Upper lobe of right lung (tissue), 1 donor: ENCODE measurements around the gene PRDX4. TPM values are rescaled to one million over a fixed set of nuclear protein-coding genes. Genes with fewer than 3 reads are reported as not detected.

Experiments used
- ATAC-seq: fragments of 200-7000 bp; cut with Tn5 transposase; one replicate; pipeline ENCODE4 v1.9.1; 2020; ENCODE audit warnings: mild to moderate bottlenecking, moderate library complexity
- DNase-seq: peaks from one replicate; pipeline ENCODE4 v3.0.0-alpha.2; 2020
- H3K27ac ChIP-seq: fragments of 200-600 bp; one replicate; pipeline ENCODE4 v1.8.0; 2022
- H3K27me3 ChIP-seq: fragments of 200-600 bp; one replicate; pipeline ENCODE4 v1.8.0; 2022; ENCODE audit warnings: mild to moderate bottlenecking
- H3K36me3 ChIP-seq: fragments of 200-600 bp; one replicate; pipeline ENCODE4 v1.8.0; 2022
- H3K4me1 ChIP-seq: fragments of 200-600 bp; one replicate; pipeline ENCODE4 v1.8.0; 2022
- H3K4me3 ChIP-seq: fragments of 200-600 bp; one replicate; pipeline ENCODE4 v1.8.0; 2022; ENCODE audit warnings: mild to moderate bottlenecking
- H3K9me3 ChIP-seq: fragments of 200-600 bp; one replicate; pipeline ENCODE4 v1.8.0; 2022
- intact Hi-C: fragments of 100-400 bp; cut with DNase I; formaldehyde crosslinking; loops from one replicate; pipeline ENCODE4 v1.11.0; 2022
- total RNA-seq: library from RNA; stranded (reverse); fragmentation: NEBNext Ultra II Directional; extraction: Animal tissue kit (Norgen Biotek cat#: 25700); gene quantifications from one replicate; pipeline ENCODE4 v1.2.1, GENCODE V29; 2021
- TF ChIP-seq, protein P1 (sequence below): fragments of 200-600 bp; IDR thresholded peaks from one replicate; pipeline ENCODE4 v1.8.0; 2022; ENCODE audit warnings: antibody characterized with exemption
- donor health status: DM: no; HTN: yes; CAD: no; lungs with severe emphysema.

The PRDX4 gene
- total RNA-seq, 1 donor from 2014 or later, result 37.7 TPM

DNA sequence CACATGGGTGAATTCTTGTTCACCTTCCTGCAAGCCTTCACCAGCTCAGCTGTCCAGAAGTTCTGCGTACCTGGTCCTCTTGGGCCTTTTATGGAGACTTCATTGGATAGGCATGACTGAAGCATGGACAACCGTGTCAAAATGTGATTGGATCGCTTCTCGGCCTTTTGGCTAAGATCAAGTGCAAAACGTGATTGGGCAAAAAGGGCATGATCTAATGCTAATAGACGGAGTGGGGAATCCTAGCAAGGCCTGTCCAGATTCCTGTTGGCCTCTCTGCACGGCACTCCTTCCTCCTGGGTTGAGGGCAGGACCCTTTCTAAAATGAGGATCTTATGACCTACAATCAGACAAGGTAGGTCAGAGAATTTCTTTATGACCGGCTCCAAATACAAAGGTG lies 24.9 kb downstream of the PRDX4 start:
- ATAC-seq, result peak; percentile 21
- Histone ChIP-seq H3K9me3 (no peaks in the 10 kb centered on the region), H3K36me3 (no peaks in the 10 kb centered on the region), H3K4me3 (no peak overlapping the region), H3K27ac (no peak overlapping the region), H3K4me1 (no peaks in the 10 kb centered on the region), H3K27me3 (no peaks in the 10 kb centered on the region)
- TF ChIP-seq, protein P1, sequence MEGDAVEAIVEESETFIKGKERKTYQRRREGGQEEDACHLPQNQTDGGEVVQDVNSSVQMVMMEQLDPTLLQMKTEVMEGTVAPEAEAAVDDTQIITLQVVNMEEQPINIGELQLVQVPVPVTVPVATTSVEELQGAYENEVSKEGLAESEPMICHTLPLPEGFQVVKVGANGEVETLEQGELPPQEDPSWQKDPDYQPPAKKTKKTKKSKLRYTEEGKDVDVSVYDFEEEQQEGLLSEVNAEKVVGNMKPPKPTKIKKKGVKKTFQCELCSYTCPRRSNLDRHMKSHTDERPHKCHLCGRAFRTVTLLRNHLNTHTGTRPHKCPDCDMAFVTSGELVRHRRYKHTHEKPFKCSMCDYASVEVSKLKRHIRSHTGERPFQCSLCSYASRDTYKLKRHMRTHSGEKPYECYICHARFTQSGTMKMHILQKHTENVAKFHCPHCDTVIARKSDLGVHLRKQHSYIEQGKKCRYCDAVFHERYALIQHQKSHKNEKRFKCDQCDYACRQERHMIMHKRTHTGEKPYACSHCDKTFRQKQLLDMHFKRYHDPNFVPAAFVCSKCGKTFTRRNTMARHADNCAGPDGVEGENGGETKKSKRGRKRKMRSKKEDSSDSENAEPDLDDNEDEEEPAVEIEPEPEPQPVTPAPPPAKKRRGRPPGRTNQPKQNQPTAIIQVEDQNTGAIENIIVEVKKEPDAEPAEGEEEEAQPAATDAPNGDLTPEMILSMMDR, result no peak
- intact Hi-C loops, result loop anchor here (10.0 kb wide), 1 partner anchor 213 kb away; the partner anchor contains the start of genes APOO and CXorf58
- no peak for DNase-seq

DNA sequence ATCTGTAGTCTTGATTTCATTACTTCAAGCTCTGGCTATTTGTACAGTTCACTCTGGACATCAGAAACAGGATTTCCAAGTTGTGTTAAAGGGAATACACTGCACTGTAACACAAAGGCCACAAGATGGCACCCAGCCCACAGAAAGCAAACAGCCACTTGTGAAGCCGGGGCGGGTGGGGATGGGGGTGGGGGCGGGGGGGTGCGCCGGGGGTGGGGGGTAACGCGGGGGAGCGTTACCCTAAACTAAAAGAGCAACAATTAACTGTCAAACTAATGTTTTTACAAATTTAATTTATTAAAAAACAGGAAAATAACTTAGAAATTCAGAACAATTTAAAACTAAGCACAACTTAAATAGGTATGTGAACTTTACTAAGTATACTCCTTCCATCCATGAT lies 27.3 kb downstream of the PRDX4 start:
- H3K9me3 ChIP-seq, result no peaks in the 10 kb centered on the region
- H3K4me1 ChIP-seq, result no peaks in the 10 kb centered on the region
- H3K27ac ChIP-seq, result no peak overlapping the region
- no peak overlapping the region for H3K4me3 ChIP-seq
- ATAC-seq, result peak; percentile 80
- intact Hi-C loops, result loop anchor here (10.0 kb wide), 1 partner anchor 210 kb away; the partner anchor contains the start of genes APOO and CXorf58
- H3K36me3 ChIP-seq, result no peaks in the 10 kb centered on the region
- H3K27me3 ChIP-seq, result no peaks in the 10 kb centered on the region
- no peak for DNase-seq
- TF ChIP-seq, protein P1, result peak; percentile 42

DNA sequence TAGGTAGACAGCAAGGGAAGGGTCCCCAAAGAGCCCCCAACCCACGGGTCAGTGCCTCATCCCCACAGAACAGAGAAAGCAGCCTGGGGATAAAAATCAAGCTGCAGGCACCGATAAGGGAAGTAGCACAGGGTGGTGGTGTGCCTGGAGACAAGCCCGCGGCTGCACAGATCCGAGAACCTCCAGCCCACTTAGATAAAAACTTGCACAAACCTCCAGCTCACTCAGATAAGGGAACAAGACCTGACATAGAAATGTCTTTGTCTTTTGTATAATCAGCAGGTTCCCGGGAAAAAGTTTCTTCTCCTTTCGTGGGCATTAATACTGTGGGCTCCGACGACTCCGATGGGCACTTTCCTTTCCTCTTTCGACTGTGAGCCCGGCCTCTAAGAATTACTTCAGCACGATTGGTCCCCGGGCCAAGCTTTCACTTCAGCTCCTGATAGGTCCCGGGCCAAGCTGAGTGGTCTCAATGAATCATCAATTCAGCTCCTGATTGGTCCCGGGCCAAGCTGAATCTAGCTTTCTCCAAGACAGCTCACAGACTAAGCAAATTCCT lies 32.4 kb downstream of the PRDX4 start:
- Histone ChIP-seq H3K9me3 (no peaks in the 10 kb centered on the region), H3K4me1 (no peaks in the 10 kb centered on the region), H3K27ac (no peak overlapping the region), H3K27me3 (no peaks in the 10 kb centered on the region), H3K4me3 (no peak overlapping the region), H3K36me3 (peaks cover 15% of the 10 kb centered on the region)
- intact Hi-C loops, result loop anchor here (10.0 kb wide), 1 partner anchor 205 kb away; the partner anchor contains the start of genes APOO and CXorf58
- DNase-seq (no peak), ATAC-seq (peak; percentile 58)
- TF ChIP-seq, protein P1, result no peak

DNA sequence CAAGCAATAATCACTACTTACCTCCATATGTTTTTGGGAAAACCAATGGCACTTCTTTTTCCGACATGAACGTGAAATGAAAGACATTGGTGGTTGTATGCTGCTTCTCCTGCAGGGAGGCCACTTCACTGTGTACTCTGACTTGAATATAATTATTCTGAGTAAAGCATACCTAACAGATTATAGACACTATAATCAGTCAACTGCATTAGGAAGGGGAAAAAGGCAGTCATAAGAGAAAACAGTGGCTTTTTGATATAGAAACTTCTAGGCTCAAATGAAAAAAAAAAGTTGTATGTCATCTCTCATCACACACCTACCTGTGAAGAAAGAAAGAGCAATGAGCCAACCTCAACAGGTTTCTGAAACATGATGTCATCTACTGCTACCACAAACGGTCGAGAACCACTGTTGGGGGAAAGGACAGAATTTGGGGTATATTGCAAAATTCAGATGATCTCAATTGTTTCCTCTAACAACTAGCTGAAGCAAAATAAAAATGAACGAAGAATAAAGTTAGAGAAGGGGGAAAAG lies 37.4 kb downstream of the PRDX4 start:
- Histone ChIP-seq H3K27ac (no peak overlapping the region), H3K9me3 (no peaks in the 10 kb centered on the region), H3K4me1 (no peaks in the 10 kb centered on the region), H3K4me3 (no peak overlapping the region), H3K27me3 (no peaks in the 10 kb centered on the region), H3K36me3 (peaks cover 41% of the 10 kb centered on the region)
- DNase-seq (no peak), ATAC-seq (no peak)
- TF ChIP-seq, protein P1, result no peak
- intact Hi-C loops, result no loop called here

DNA sequence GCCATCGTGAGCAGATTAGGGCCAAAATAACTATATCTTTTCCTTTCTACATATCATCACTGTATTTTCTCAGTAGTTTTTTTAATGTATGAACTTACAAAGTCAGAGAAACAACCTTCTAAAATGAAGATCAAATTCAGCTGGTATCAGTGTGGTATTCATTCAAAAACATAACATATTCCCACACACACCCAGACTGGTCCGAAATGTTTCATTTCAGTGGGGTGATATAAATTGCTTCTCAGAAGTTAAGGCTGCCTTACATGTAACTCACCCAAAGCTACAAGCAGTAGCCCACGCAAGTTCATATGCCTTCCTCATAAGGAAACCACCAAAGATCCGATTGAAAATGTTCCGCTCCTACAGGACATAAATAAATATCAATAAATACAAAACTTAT lies 37.9 kb downstream of the PRDX4 start:
- H3K27ac ChIP-seq, result no peak overlapping the region
- H3K4me1 ChIP-seq, result no peaks in the 10 kb centered on the region
- intact Hi-C loops, result no loop called here
- no peak overlapping the region for H3K4me3 ChIP-seq
- no peaks in the 10 kb centered on the region for H3K27me3 ChIP-seq
- DNase-seq, result no peak
- no peaks in the 10 kb centered on the region for H3K9me3 ChIP-seq
- TF ChIP-seq, protein P1, result no peak
- no peak for ATAC-seq
- peaks cover 41% of the 10 kb centered on the region for H3K36me3 ChIP-seq
